SK-N-SH treated with all-trans-retinoic acid at 6 μM for 48 hours (cell line): Measurements from ENCODE around the gene AGTRAP.

Source experiments
- BACH2 ChIP-seq: fragments of 250-450 bp; sonication (Bioruptor Pico); IDR thresholded peaks from 2 replicates; pipeline ENCODE4 v1.9.0; 2021; ENCODE audit warnings: mild to moderate bottlenecking, borderline replicate concordance
- GLIS3 ChIP-seq: fragments of 250-450 bp; sonication (Bioruptor Pico); IDR thresholded peaks from 2 replicates; pipeline ENCODE4 v1.5.0; 2020; ENCODE audit warnings: mild to moderate bottlenecking, moderate library complexity
- OSR1 ChIP-seq: fragments of 250-450 bp; sonication (Bioruptor Pico); IDR thresholded peaks from 2 replicates; pipeline ENCODE4 v1.8.0; 2022; ENCODE audit warnings: moderate library complexity, mild to moderate bottlenecking, inconsistent platforms
- PATZ1 ChIP-seq: fragments of 250-450 bp; sonication (Bioruptor Pico); IDR thresholded peaks from 2 replicates; pipeline ENCODE4 v1.8.0; 2020; ENCODE audit warnings: mild to moderate bottlenecking, moderate library complexity, borderline replicate concordance
- RARB ChIP-seq: fragments of 250-450 bp; sonication (Bioruptor Pico); IDR thresholded peaks from 2 replicates; pipeline ENCODE4 v1.8.0; 2021; ENCODE audit warnings: mild to moderate bottlenecking, moderate library complexity
- SNAI2 ChIP-seq: fragments of 250-450 bp; sonication (Bioruptor Pico); IDR thresholded peaks from 2 replicates; pipeline ENCODE4 v1.5.0; 2020; ENCODE audit warnings: mild to moderate bottlenecking, moderate library complexity
- TCF4 ChIP-seq: fragments of 250-450 bp; sonication (Bioruptor Pico); IDR thresholded peaks from 2 replicates; pipeline ENCODE4 v1.8.0; 2021; ENCODE audit warnings: mild to moderate bottlenecking, moderate library complexity, borderline replicate concordance
- ZFP3 ChIP-seq: fragments of 250-450 bp; sonication (Bioruptor Pico); IDR thresholded peaks from 2 replicates; pipeline ENCODE4 v1.5.0; 2020; ENCODE audit warnings: mild to moderate bottlenecking, moderate library complexity
- ZFP30 ChIP-seq: fragments of 450-650 bp; formaldehyde crosslinking; IDR thresholded peaks from 2 replicates; pipeline ENCODE4 v1.5.0; 2022; ENCODE audit warnings: mild to moderate bottlenecking, moderate library complexity
- ZNF565 ChIP-seq: fragments of 450-650 bp; formaldehyde crosslinking; conservative IDR thresholded peaks from 2 replicates; pipeline ENCODE4 v1.5.0; 2020; ENCODE audit warnings: low read depth, mild to moderate bottlenecking, moderate library complexity
- TF ChIP-seq, protein P1 (sequence below): fragments of 250-450 bp; sonication (Bioruptor Pico); IDR thresholded peaks from 2 replicates; pipeline ENCODE4 v1.5.1; 2020; ENCODE audit warnings: low read depth, mild to moderate bottlenecking, moderate library complexity
- TF ChIP-seq, protein P2 (sequence below): fragments of 250-450 bp; sonication (Bioruptor Pico); IDR thresholded peaks from 2 replicates; pipeline ENCODE4 v1.8.0; 2021; ENCODE audit warnings: low read depth, mild to moderate bottlenecking, moderate library complexity, borderline replicate concordance

DNA sequence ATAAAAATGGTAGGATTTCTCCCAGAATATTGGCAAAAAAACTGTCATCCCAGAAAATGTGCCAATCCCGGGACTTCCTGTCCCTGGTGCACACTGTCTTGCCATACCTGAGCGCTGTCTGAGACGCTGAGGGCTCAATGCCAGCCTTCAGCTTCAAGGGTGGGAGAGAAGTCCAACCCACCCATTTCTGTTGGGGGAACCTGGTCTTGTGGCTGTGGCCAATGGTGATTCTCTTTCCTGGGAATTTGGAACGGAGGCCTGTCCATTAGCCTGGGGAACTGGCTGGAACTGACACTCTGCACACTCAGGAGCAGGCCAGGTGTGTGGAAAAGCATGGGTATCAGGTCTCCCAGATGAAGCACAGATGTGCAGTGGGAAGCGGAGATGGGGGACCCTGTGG lies 63.2 kb downstream of the AGTRAP start:
- TF ChIP-seq OSR1 (CRISPR knock-in tag) (no peak), ZNF565 (CRISPR knock-in tag) (no peak), ZFP30 (CRISPR knock-in tag) (no peak), ZFP3 (CRISPR knock-in tag) (no peak), PATZ1 (CRISPR knock-in tag) (no peak), GLIS3 (CRISPR knock-in tag) (no peak), RARB (CRISPR knock-in tag) (no peak), SNAI2 (CRISPR knock-in tag) (no peak), TCF4 (CRISPR knock-in tag) (no peak), BACH2 (CRISPR knock-in tag) (no peak)
- TF ChIP-seq, protein P1, sequence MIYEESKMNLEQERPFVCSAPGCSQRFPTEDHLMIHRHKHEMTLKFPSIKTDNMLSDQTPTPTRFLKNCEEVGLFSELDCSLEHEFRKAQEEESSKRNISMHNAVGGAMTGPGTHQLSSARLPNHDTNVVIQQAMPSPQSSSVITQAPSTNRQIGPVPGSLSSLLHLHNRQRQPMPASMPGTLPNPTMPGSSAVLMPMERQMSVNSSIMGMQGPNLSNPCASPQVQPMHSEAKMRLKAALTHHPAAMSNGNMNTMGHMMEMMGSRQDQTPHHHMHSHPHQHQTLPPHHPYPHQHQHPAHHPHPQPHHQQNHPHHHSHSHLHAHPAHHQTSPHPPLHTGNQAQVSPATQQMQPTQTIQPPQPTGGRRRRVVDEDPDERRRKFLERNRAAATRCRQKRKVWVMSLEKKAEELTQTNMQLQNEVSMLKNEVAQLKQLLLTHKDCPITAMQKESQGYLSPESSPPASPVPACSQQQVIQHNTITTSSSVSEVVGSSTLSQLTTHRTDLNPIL (CRISPR knock-in tag) = no peak
- TF ChIP-seq, protein P2, sequence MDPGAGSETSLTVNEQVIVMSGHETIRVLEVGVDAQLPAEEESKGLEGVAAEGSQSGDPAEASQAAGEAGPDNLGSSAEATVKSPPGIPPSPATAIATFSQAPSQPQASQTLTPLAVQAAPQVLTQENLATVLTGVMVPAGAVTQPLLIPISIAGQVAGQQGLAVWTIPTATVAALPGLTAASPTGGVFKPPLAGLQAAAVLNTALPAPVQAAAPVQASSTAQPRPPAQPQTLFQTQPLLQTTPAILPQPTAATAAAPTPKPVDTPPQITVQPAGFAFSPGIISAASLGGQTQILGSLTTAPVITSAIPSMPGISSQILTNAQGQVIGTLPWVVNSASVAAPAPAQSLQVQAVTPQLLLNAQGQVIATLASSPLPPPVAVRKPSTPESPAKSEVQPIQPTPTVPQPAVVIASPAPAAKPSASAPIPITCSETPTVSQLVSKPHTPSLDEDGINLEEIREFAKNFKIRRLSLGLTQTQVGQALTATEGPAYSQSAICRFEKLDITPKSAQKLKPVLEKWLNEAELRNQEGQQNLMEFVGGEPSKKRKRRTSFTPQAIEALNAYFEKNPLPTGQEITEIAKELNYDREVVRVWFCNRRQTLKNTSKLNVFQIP (CRISPR knock-in tag) = no peak
